OCI-LY1 (cell line): ENCODE results near the gene RILPL2.
"Not testable (repeated sequence)": the region's sequence is repeated elsewhere in the genome, so short reads cannot be mapped to it uniquely, and the experiment has no call there.

Experiments
- CTCF ChIP-seq: fragments of 200-600 bp; sonication (generic), shearing (Covaris generic); IDR thresholded peaks from 2 replicates; pipeline ENCODE4 v1.5.1; 2017; ENCODE audit warnings: mild to moderate bottlenecking, antibody characterized with exemption, low read length, moderate library complexity, mixed read lengths
- EZH2 ChIP-seq: fragments of 200-600 bp; sonication (generic), shearing (Covaris generic); IDR thresholded peaks from 2 replicates; pipeline ENCODE4 v1.8.0; 2017; ENCODE audit warnings: borderline replicate concordance, mixed run types, mild to moderate bottlenecking, antibody characterized with exemption, low read length, moderate library complexity, mixed read lengths

- not testable (repeated sequence) for TF ChIP-seq CTCF, EZH2
Measured at GRCh38 chr12:123385536-123385935, 50.9 kb downstream of the RILPL2 start.
